Measurements from ENCODE around the gene SCTR.
A peak's percentile ranks its signal among the peaks of the same experiment; 100 is the strongest.

SCTR gene

GRCh38 chr2:119523952-119524694 is at the start of gene SCTR:
Gene SCTR, minus strand, starts transcription at chr2:119524483. Its CDS starts 257 bp downstream, at chr2:119524226.
- H3K79me2 ChIP-seq: no peaks in the 10 kb centered on the region
- H3K4me3 ChIP-seq (ENCODE audit: low read depth, low read length): peak within 1 kb of the TSS; percentile 3
- peak within 1 kb of the TSS; percentile 58 for H2AFZ ChIP-seq
- H3K27ac ChIP-seq: no peak within 1 kb of the TSS
- H3K4me1 ChIP-seq: no peaks in the 10 kb centered on the region
- no peaks in the 10 kb centered on the region for H3K9me3 ChIP-seq (ENCODE audit: control insufficient read depth, low read length)
- no peak within 1 kb of the TSS for H3K9ac ChIP-seq
- peak within 1 kb of the TSS; percentile 41 for H3K4me2 ChIP-seq (ENCODE audit: low read length)
- peaks cover 6% of the 10 kb centered on the region for H3K27me3 ChIP-seq (ENCODE audit: control insufficient read depth, insufficient read depth, low read length)
- TF ChIP-seq, protein P1, sequence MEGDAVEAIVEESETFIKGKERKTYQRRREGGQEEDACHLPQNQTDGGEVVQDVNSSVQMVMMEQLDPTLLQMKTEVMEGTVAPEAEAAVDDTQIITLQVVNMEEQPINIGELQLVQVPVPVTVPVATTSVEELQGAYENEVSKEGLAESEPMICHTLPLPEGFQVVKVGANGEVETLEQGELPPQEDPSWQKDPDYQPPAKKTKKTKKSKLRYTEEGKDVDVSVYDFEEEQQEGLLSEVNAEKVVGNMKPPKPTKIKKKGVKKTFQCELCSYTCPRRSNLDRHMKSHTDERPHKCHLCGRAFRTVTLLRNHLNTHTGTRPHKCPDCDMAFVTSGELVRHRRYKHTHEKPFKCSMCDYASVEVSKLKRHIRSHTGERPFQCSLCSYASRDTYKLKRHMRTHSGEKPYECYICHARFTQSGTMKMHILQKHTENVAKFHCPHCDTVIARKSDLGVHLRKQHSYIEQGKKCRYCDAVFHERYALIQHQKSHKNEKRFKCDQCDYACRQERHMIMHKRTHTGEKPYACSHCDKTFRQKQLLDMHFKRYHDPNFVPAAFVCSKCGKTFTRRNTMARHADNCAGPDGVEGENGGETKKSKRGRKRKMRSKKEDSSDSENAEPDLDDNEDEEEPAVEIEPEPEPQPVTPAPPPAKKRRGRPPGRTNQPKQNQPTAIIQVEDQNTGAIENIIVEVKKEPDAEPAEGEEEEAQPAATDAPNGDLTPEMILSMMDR (IDR thresholded peaks at IDR 0.05): no peak
- H3K36me3 ChIP-seq (ENCODE audit: control insufficient read depth, insufficient read depth, low read length): no peaks in the 10 kb centered on the region

DNA sequence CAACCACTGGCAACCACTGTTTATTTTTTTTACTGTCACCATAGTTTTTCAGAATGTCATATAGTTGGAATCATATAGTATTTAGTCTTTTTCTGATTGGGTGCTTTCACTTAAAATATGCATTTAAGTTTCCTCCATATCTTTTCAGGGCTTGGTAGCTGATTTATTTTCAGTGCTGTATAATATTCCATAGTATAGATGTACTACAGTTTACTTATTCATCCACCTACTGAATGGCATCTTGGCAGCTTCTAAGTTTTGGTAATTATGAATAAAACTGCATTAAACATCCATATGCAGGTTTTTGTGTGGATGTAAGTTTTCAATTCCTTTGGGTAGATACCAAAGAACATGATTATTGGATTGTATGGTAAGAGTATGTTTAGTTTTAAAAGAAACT is 43.0 kb upstream of the SCTR start:
- no peaks in the 10 kb centered on the region for H3K79me2 ChIP-seq
- H2AFZ ChIP-seq: no peak overlapping the region
- H3K4me1 ChIP-seq: no peaks in the 10 kb centered on the region
- no peaks in the 10 kb centered on the region for H3K27me3 ChIP-seq (ENCODE audit: control insufficient read depth, insufficient read depth, low read length)
- H3K4me2 ChIP-seq (ENCODE audit: low read length): no peak overlapping the region
- no peak overlapping the region for H3K27ac ChIP-seq
- H3K4me3 ChIP-seq (ENCODE audit: low read depth, low read length): no peak overlapping the region
- no peaks in the 10 kb centered on the region for H3K36me3 ChIP-seq (ENCODE audit: control insufficient read depth, insufficient read depth, low read length)
- no peak overlapping the region for H3K9ac ChIP-seq
- H3K9me3 ChIP-seq (ENCODE audit: control insufficient read depth, low read length): no peaks in the 10 kb centered on the region
- TF ChIP-seq, protein P1 (IDR thresholded peaks at IDR 0.05): no peak

GRCh38 chr2:119565481-119565880 is 41.2 kb upstream of the SCTR start:
- Histone ChIP-seq H3K9ac (no peak overlapping the region), H2AFZ (no peak overlapping the region), H3K4me3 (ENCODE audit: low read depth, low read length) (no peak overlapping the region), H3K27ac (no peak overlapping the region), H3K9me3 (ENCODE audit: control insufficient read depth, low read length) (no peaks in the 10 kb centered on the region), H3K4me2 (ENCODE audit: low read length) (no peak overlapping the region), H3K27me3 (ENCODE audit: control insufficient read depth, insufficient read depth, low read length) (no peaks in the 10 kb centered on the region), H3K4me1 (no peaks in the 10 kb centered on the region), H3K79me2 (no peaks in the 10 kb centered on the region), H3K36me3 (ENCODE audit: control insufficient read depth, insufficient read depth, low read length) (no peaks in the 10 kb centered on the region)
- TF ChIP-seq, protein P1 (IDR thresholded peaks at IDR 0.05): no peak

DNA sequence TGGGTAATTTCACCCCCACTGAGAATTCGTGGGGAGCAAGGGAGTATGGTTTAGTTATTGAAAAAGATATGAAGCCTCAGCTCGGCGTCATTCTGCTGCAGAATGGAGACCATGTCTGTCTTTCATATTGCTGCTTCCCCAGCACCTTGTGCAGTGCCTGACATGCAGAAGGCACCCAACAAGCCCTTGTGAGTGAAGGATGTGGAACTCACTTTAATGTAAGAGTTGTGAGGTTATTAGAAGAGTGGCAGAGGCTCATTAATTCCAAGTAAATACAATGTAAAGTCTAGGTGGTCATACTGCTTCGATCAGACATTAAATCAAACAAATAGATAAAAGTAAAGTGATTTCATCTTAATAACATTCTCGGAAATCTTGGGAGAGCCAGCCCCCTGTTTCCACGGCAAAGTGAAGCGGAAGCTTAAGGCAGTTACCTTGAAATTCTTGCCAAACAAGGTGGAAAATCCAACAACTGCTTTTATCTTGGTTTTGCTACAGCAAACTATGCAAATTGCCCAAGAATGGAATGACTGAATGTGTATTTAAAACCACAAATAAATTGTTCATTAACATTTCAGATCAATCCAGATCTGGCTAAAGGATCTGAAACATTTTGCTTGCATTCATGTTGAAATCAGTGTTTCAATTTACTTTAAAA is 29.5 kb upstream of the SCTR start:
- H3K27me3 ChIP-seq (ENCODE audit: control insufficient read depth, insufficient read depth, low read length): no peaks in the 10 kb centered on the region
- H2AFZ ChIP-seq: no peak overlapping the region
- H3K27ac ChIP-seq: no peak overlapping the region
- H3K36me3 ChIP-seq (ENCODE audit: control insufficient read depth, insufficient read depth, low read length): no peaks in the 10 kb centered on the region
- no peak overlapping the region for H3K4me3 ChIP-seq (ENCODE audit: low read depth, low read length)
- no peaks in the 10 kb centered on the region for H3K79me2 ChIP-seq
- H3K9me3 ChIP-seq (ENCODE audit: control insufficient read depth, low read length): no peaks in the 10 kb centered on the region
- no peaks in the 10 kb centered on the region for H3K4me1 ChIP-seq
- no peak overlapping the region for H3K4me2 ChIP-seq (ENCODE audit: low read length)
- H3K9ac ChIP-seq: no peak overlapping the region
- TF ChIP-seq, protein P1 (IDR thresholded peaks at IDR 0.05): no peak

Measured in parathyroid adenoma (tissue), 2 donors.